ENCODE results near the gene VPS13A.

VPS13A gene

DNA sequence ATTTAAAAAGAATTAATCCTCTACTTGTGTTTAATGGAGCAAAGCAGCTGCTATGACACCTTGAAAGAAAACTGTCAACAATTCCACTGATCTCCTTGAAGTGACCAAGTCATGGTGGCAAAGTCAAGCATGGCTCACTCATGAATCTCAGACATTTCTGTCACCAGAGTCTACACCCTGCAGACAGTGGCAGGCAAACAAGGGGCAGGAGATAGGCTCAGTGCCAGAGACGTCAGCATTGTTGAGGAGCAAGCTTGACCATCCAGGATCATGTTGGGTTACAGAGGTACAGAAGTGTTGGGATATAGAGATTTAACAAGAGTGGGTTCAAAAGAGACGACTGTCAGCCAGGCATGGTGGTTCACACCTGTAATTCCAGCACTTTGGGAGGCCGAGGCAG lies 16.1 kb upstream of the VPS13A start:
- H3K36me3 ChIP-seq = no peaks in the 10 kb centered on the region
- no peaks in the 10 kb centered on the region for H3K4me1 ChIP-seq
- H3K4me2 ChIP-seq = no peak overlapping the region
- H4K20me1 ChIP-seq = no peaks in the 10 kb centered on the region
- no peaks in the 10 kb centered on the region for H3K27me3 ChIP-seq
- H3K9ac ChIP-seq = no peak overlapping the region
- H3K9me3 ChIP-seq = no peaks in the 10 kb centered on the region
- no peak overlapping the region for H3K4me3 ChIP-seq
- H3K27ac ChIP-seq = no peak overlapping the region
- TF ChIP-seq Cebpa-rat (IDR thresholded peaks at IDR 0.05) = no peak

DNA sequence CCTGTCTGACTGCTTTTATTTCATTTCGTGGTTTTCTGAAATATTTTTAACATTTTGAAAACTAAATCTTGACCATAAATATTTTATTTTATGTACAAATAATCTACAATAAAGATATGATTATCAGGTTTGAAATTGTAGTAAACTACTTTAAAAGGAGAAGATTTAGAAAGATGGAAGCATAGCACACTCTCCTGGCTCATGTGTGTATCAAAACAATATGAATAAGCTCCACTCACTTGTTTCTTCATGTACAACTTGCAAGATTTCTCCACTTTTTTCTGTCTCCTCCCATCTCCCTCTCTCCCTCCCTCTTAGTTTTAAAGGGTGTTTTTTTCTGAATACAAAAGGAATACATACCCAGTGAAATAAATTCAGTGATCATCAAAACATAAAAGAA lies 15.4 kb upstream of the VPS13A start:
- H3K9me3 ChIP-seq = no peaks in the 10 kb centered on the region
- H3K4me1 ChIP-seq = no peaks in the 10 kb centered on the region
- no peaks in the 10 kb centered on the region for H3K36me3 ChIP-seq
- no peak overlapping the region for H3K27ac ChIP-seq
- H3K4me2 ChIP-seq = no peak overlapping the region
- H4K20me1 ChIP-seq = no peaks in the 10 kb centered on the region
- no peak overlapping the region for H3K4me3 ChIP-seq
- no peak overlapping the region for H3K9ac ChIP-seq
- H3K27me3 ChIP-seq = no peaks in the 10 kb centered on the region
- no peak for TF ChIP-seq Cebpa-rat (IDR thresholded peaks at IDR 0.05)

DNA sequence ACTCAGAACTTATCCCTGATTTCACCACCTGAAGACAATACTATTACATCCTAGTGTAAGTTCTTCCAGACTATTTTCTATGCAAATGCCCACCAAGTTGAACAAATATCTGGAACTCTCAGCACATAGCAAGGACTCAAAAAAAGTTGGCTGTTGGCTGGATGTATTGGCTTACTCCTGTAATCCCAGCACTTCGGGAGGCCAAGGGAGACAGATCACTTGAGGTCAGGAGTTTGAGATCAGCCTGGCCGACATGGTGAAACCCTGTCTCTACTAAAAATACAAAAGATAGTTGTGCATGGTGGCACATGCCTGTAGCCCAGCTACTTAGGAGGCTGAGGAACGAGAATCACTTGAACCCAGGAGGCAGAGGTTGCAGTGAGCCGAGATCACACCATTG lies 15.0 kb upstream of the VPS13A start:
- H3K36me3 ChIP-seq = no peaks in the 10 kb centered on the region
- no peak overlapping the region for H3K9ac ChIP-seq
- no peak overlapping the region for H3K4me3 ChIP-seq
- H3K4me2 ChIP-seq = no peak overlapping the region
- no peaks in the 10 kb centered on the region for H4K20me1 ChIP-seq
- H3K27me3 ChIP-seq = no peaks in the 10 kb centered on the region
- H3K4me1 ChIP-seq = no peaks in the 10 kb centered on the region
- no peak overlapping the region for H3K27ac ChIP-seq
- H3K9me3 ChIP-seq = no peaks in the 10 kb centered on the region
- TF ChIP-seq Cebpa-rat (IDR thresholded peaks at IDR 0.05) = no peak

DNA sequence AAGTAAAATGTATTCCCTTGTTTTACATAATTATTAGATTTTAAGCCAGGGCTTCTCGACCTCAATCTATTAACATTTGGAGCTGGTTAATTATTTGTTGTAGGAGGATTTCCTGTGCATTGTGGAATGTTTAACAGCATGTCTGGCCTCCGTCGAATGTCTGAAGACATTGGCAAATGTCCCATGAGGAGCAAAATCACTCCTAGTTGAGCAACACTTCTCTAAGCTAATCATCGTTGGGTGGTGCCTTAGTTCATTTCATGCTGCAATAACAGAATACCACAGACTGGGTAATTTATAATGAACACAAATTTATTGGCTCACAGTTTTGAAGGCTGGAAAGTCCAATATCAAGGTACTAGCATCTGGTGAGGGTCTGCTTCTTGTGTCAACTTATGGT lies 13.4 kb upstream of the VPS13A start:
- no peak for TF ChIP-seq Cebpa-rat (IDR thresholded peaks at IDR 0.05)
- H4K20me1 ChIP-seq = no peaks in the 10 kb centered on the region
- H3K9me3 ChIP-seq = no peaks in the 10 kb centered on the region
- H3K27me3 ChIP-seq = no peaks in the 10 kb centered on the region
- H3K4me2 ChIP-seq = no peak overlapping the region
- H3K9ac ChIP-seq = no peak overlapping the region
- no peak overlapping the region for H3K4me3 ChIP-seq
- H3K27ac ChIP-seq = no peak overlapping the region
- H3K36me3 ChIP-seq = no peaks in the 10 kb centered on the region
- H3K4me1 ChIP-seq = no peaks in the 10 kb centered on the region

DNA sequence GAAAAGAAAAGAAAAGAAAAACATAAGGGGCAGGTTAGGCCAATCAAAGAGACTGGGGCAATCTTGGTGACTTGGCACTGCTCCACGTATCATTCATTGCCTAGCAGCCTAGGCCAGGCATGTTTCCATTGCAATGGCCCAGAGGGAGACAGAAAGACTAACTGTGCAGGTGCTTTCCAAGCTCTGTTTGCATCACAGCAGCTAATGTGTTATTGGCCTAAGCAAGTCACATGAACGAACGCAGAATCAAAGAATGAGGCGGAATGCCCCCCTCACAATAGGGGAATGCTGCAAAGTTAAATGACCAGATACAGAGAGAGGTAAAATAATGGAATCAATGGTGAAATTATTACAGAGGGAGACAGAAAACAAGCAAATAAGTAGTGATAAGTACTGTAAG lies 11.1 kb upstream of the VPS13A start:
- no peaks in the 10 kb centered on the region for H3K4me1 ChIP-seq
- TF ChIP-seq Cebpa-rat (IDR thresholded peaks at IDR 0.05) = no peak
- no peak overlapping the region for H3K4me3 ChIP-seq
- no peaks in the 10 kb centered on the region for H3K36me3 ChIP-seq
- no peak overlapping the region for H3K9ac ChIP-seq
- H3K4me2 ChIP-seq = no peak overlapping the region
- no peak overlapping the region for H3K27ac ChIP-seq
- no peaks in the 10 kb centered on the region for H3K9me3 ChIP-seq
- H4K20me1 ChIP-seq = no peaks in the 10 kb centered on the region
- no peaks in the 10 kb centered on the region for H3K27me3 ChIP-seq

DNA sequence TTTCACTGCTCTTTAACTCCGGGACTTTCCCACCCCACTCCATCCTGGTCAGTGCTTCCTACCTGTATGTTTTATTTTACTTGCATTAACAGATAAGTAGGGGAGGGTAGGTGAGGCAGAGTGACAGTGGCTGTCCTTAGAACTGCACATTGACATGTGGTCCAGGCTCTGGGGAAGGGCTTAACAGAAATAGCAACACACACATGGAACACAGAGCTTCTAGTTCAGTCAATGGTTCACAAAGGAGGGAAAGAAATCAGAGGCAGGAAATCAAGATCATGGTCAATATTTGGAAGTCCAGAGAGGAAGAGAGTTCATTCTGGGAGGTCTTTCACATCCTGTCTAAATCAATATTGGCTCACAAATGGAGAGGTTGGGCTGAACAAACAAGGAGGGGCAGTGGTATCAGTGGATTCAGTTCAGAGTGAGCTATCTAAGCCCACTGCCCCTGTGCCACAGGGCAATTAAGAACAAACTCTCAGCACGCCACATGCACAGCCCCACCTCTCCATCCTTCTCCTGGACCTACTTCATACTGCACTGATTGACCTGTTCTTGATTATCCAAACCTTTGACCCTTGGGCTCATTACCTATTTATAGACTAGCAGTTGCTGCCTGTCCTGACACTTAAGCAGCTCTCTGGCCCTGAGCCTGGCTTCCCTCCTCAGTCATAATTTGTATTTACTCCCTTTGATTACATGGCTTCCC lies 6.2 kb upstream of the VPS13A start:
- H3K4me2 ChIP-seq = no peak overlapping the region
- H3K4me3 ChIP-seq = no peak overlapping the region

DNA sequence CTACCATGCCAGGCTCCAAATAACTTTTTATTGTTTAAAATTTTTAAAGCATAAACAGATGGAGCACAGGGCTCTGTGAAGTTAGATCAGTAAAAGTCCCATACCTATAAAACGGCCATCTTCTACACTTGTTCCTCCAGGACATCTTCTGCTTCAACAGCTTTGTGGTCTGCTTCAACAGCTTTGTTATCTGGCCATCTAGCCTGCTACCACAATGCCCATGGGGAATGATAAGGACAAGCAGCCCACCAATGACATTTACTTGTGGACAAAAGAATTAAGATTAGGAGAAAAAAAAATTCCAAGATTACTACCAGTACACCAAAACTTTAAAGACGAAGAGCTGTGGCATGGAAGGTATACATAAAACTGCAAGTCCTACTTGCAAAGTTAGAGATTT lies 2.2 kb upstream of the VPS13A start:
- Histone ChIP-seq H3K4me3 (no peak overlapping the region), H4K20me1 (peaks cover 16% of the 10 kb centered on the region), H3K4me1 (peaks cover 32% of the 10 kb centered on the region), H3K27me3 (no peaks in the 10 kb centered on the region), H3K4me2 (peak overlapping the region; percentile 44), H3K9me3 (no peaks in the 10 kb centered on the region), H3K36me3 (no peaks in the 10 kb centered on the region), H3K9ac (no peak overlapping the region), H3K27ac (no peak overlapping the region)
- no peak for TF ChIP-seq Cebpa-rat (IDR thresholded peaks at IDR 0.05)

More for the DNA sequence above, 6.2 kb upstream of the VPS13A start:
- Histone ChIP-seq H3K4me1 (peaks cover 12% of the 10 kb centered on the region), H3K9me3 (no peaks in the 10 kb centered on the region), H3K27ac (no peak overlapping the region), H3K36me3 (no peaks in the 10 kb centered on the region), H4K20me1 (no peaks in the 10 kb centered on the region), H3K27me3 (no peaks in the 10 kb centered on the region), H3K9ac (no peak overlapping the region)
- TF ChIP-seq Cebpa-rat (IDR thresholded peaks at IDR 0.05) = no peak

DNA sequence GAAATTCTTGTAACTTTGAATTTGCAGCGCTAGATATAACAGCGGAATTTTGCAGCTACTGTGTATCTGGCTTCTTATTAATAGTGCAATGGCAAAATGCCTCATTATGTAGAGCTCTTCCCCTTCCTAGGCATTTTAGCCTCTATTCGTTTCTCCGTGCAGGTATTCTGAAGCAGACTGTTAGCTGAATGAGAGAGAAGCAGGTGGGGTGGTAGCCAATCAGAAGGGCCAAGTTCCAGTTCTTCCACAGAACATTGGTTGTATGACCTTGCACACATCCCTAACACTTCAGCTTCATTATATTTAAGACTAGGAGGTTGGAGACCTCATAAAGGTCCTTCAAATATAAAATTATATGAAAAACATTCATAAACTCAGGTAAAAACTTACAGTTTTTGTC lies 1.2 kb upstream of the VPS13A start:
- no peak for TF ChIP-seq Cebpa-rat (IDR thresholded peaks at IDR 0.05)
- Histone ChIP-seq H3K4me3 (no peak overlapping the region), H3K36me3 (no peaks in the 10 kb centered on the region), H3K4me1 (peaks cover 42% of the 10 kb centered on the region), H3K27ac (no peak overlapping the region), H3K9ac (no peak overlapping the region), H4K20me1 (peaks cover 26% of the 10 kb centered on the region), H3K4me2 (no peak overlapping the region), H3K27me3 (no peaks in the 10 kb centered on the region), H3K9me3 (no peaks in the 10 kb centered on the region)

DNA sequence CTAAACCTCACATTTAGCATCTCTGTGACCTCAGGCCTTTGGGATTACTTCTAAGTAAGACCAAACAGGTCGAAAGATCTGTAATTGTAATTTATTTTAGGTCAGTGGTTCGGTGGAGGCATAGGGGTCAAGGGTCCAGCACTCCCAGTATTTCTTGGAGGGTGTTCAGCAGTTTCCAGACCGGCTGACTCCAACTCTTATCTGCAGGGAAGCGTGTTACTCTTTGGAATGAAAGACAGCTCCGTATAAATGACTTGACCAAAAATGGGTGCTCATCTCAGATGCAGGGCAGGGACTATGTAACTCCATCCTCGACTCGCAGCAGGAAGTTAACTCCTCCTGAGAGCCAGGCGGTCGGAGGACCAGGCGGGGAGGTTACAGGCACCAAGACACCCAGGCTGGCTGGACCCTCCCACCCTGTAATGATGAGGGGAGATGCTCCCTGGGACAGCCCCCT lies 620 bp upstream of the VPS13A start:
- no peak for TF ChIP-seq Cebpa-rat (IDR thresholded peaks at IDR 0.05)

DNA sequence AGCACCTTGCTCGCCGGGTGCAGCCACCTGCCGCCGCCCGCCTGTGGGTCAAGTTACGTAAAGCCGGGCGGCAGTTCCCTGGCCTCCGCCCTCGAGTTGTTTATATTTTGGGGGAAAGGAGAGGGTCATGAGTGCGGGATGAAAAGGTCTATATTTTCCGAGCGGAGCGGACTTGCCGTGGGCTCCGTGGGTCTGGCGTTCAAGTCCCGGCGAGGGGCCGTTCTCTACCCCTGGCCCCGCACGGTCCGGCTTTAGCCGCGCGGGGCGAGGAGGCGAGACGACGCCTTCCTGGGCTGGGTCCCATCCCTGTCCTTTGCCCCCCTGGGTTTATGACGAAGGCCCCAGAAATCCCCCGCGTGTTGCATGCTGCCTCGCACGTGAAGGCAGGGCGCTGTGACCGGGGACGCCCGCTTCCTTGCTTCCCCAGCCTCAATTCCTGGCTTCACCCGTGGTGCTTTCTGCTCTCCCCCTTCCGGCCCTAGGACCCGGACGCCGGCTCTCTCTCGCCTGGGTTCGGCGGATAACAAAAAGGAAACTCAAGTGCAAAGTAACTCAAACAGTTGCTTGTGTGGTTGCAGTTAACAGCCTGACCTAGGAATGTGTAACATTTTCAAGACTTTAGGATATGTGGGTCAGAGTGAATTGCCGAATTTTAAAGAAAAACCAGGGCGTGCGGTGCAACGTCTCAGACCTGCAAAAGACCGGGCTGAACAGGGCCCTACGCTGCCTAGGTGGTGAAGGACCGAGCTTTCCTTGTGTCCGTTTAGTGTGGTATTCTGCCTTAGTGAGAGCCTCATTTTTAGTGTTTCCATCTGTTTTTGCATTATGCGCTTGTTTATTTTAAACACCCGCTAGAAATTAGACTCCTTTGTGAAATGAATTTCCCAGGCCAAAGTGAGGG lies 810 bp downstream of the VPS13A start:
- Histone ChIP-seq H3K36me3 (no peaks in the 10 kb centered on the region), H3K27ac (peak overlapping the region; percentile 88), H3K9me3 (no peaks in the 10 kb centered on the region), H3K9ac (peak overlapping the region; percentile 92), H4K20me1 (peaks cover 43% of the 10 kb centered on the region), H3K4me1 (peaks cover 47% of the 10 kb centered on the region), H3K27me3 (no peaks in the 10 kb centered on the region), H3K4me3 (peak overlapping the region; percentile 91), H3K4me2 (peak overlapping the region; percentile 93)
- TF ChIP-seq Cebpa-rat (IDR thresholded peaks at IDR 0.05) = no peak

More for the DNA sequence above, 620 bp upstream of the VPS13A start:
- Histone ChIP-seq H3K9me3 (no peaks in the 10 kb centered on the region), H3K27ac (no peak overlapping the region), H3K27me3 (no peaks in the 10 kb centered on the region), H3K9ac (peak overlapping the region; percentile 92; the same call in 1 of the 2 replicates), H3K4me1 (peaks cover 47% of the 10 kb centered on the region), H4K20me1 (peaks cover 32% of the 10 kb centered on the region), H3K36me3 (no peaks in the 10 kb centered on the region), H3K4me2 (peak overlapping the region; percentile 93), H3K4me3 (peak overlapping the region; percentile 91)

Measured in BLaER1 (cell line).